Gastrocnemius medialis (tissue), 4 donors: Measurements from ENCODE around the gene RARG. TPM values are rescaled to one million over a fixed set of nuclear protein-coding genes. Genes with fewer than 3 reads are reported as not detected.

Experiments
- ATAC-seq, 2 donors: fragments of 150-250 bp; one replicate each; pipeline ENCODE4 v1.9.1; 2016
- DNase-seq, 2 donors: peaks; one replicate each; pipeline ENCODE4 v3.0.0-alpha.2; 2019
- H3K27ac ChIP-seq, 4 donors: fragments of 200-600 bp; sonication (generic); 1 replicate in 1 of 4; 2 replicates in 3 of 4; pipeline ENCODE4 v1.5.1; 2016 to 2018; ENCODE audit warnings: mild to moderate bottlenecking in 2 of 4, moderate library complexity in 1 of 4
- H3K27me3 ChIP-seq, 3 donors: fragments of 200-600 bp; sonication (generic) in 2 of 3; 1 replicate in 1 of 3; 2 replicates in 2 of 3; pipeline versions ENCODE4 v1.5.1 to v1.6.0; 2016 to 2019; ENCODE audit warnings: mild to moderate bottlenecking in 1 of 3, moderate library complexity in 1 of 3
- H3K36me3 ChIP-seq, 2 donors: fragments of 200-600 bp; sonication (generic) in 1 of 2; one replicate each; pipeline ENCODE4 v1.5.1; 2017 to 2018
- H3K4me1 ChIP-seq, 2 donors: fragments of 200-600 bp; sonication (generic) in 1 of 2; one replicate each; pipeline ENCODE4 v1.5.1; 2016 to 2017; ENCODE audit warnings: mild to moderate bottlenecking in 2 of 2
- H3K4me3 ChIP-seq, 4 donors: fragments of 200-600 bp; sonication (generic) in 3 of 4; 1 replicate in 1 of 4; 2 replicates in 3 of 4; pipeline ENCODE4 v1.5.1; 2016 to 2019; ENCODE audit warnings: mild to moderate bottlenecking in 2 of 4
- H3K9me3 ChIP-seq, 3 donors: fragments of 200-600 bp; sonication (generic) in 2 of 3; 1 replicate in 1 of 3; 2 replicates in 2 of 3; pipeline ENCODE4 v1.5.1; 2016 to 2019
- CTCF ChIP-seq, 5 experiments: fragments of 450-650 bp in 3 of 5; fragments of 200-600 bp in 2 of 5; sonication (generic) in 2 of 5; IDR thresholded peaks in 4 of 5; conservative IDR thresholded peaks in 1 of 5; 1 replicate in 4 of 5; 2 replicates in 1 of 5; pipeline ENCODE4 v1.5.1; 2016 to 2019; ENCODE audit warnings: antibody characterized with exemption in 5 of 5, mild to moderate bottlenecking in 3 of 5, moderate library complexity in 3 of 5
- POLR2A ChIP-seq, 2 donors: fragments of 450-650 bp; IDR thresholded peaks; one replicate each; pipeline ENCODE4 v1.6.1; 2017; ENCODE audit warnings: antibody characterized with exemption in 2 of 2, mild to moderate bottlenecking in 2 of 2, moderate library complexity in 2 of 2
- in situ Hi-C, 4 donors: fragments of 200-750 bp; cut with MboI; loops; one replicate each; pipeline versions ENCODE4 v1.15.0 to v1.8.0; 2017; ENCODE audit warnings: low sequenced_read_pairs in 4 of 4
- intact Hi-C: fragments of 100-400 bp; cut with DNase I; formaldehyde crosslinking; loops from one replicate; pipeline ENCODE4 v1.15.1; 2023; ENCODE audit warnings: low total_unique reads
- total RNA-seq, 4 donors: library from RNA; depleted of rRNA; stranded (reverse); fragments of >200 nt; gene quantifications; one replicate each; pipeline versions ENCODE4 v1.1.0 to v1.2.3, GENCODE V29; 2016

Gene RARG
- total RNA-seq, 4 donors from 2014 or later, result 4.2 to 5.8 (median 4.9) TPM

DNA sequence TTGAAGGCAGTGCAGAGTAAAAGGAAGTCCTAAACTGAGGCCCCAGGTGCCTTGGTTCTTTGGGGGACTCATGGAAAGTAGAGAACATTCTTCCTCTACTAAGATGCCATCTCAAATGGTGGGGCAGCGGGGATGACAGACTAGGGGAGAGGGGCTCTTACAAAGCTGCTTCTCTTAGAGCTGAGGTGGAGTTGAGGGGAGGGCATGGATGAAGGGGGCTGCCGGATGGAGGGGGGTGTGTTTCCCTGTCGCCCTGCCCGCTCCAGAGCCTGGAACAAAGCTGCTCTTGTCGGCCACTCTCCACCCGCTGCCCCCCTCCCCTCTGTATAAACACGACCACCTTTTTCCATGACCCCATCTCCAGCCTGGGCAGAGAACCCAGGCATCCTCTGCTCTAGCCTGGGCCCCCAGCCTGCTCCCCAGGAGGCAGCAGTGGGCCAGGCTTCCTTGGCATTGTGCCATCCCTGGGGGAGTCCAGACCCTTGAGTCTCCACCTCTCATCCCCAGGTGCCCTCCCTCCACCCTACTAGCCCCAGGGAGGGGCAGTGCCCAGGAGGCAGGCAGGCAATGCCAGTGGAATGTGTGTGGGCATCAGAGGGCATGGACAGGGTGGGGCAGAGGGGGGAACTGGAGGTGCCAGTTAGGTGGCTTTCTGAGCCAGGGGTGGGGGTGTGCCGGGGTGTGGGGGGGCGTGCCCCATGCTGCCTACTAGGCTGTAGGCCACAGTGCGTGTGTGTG lies 1.7 kb downstream of the RARG start:
- H3K36me3 ChIP-seq, result no peaks in the 10 kb centered on the region
- ATAC-seq (no peak), DNase-seq (no peak)
- peaks cover 15 to 34% (median 30%) of the 10 kb centered on the region in 3 donors for H3K27me3 ChIP-seq
- H3K4me3 ChIP-seq, result no peak overlapping the region
- H3K9me3 ChIP-seq, result no peaks in the 10 kb centered on the region
- no peak overlapping the region for H3K27ac ChIP-seq
- in situ Hi-C loops (no loop called here), intact Hi-C loops (no loop called here)
- TF ChIP-seq CTCF (IDR thresholded peaks at IDR 0.05 in 4 of 5, conservative IDR thresholded peaks at IDR 0.05 in 1 of 5), result no peak
- no peak for TF ChIP-seq POLR2A (IDR thresholded peaks at IDR 0.05)
- H3K4me1 ChIP-seq, result peaks cover 5 to 21% of the 10 kb centered on the region in 2 donors

- intact Hi-C loops, result no loop called here
- Histone ChIP-seq H3K9me3 (no peaks in the 10 kb centered on the region), H3K36me3 (no peaks in the 10 kb centered on the region), H3K4me3 (no peak overlapping the region), H3K27ac (no peak overlapping the region), H3K27me3 (peaks cover 12 to 29% (median 23%) of the 10 kb centered on the region in 3 donors), H3K4me1 (peaks cover 5 to 21% of the 10 kb centered on the region in 2 donors)
- TF ChIP-seq POLR2A (IDR thresholded peaks at IDR 0.05) (no peak), CTCF (IDR thresholded peaks at IDR 0.05 in 4 of 5, conservative IDR thresholded peaks at IDR 0.05 in 1 of 5) (no peak)
- DNase-seq (no peak), ATAC-seq (no peak)
- in situ Hi-C loops, result no loop called here
These were observed 2.6 kb downstream of the RARG start for GRCh38 chr12:53229454-53229853.

GRCh38 chr12:53227836-53228235 lies 4.2 kb downstream of the RARG start:
- Histone ChIP-seq H3K27me3 (peaks cover 5 to 15% (median 8%) of the 10 kb centered on the region in 3 donors), H3K9me3 (no peaks in the 10 kb centered on the region), H3K4me1 (peaks cover 9 to 19% of the 10 kb centered on the region in 2 donors), H3K4me3 (no peak overlapping the region), H3K27ac (no peak overlapping the region), H3K36me3 (no peaks in the 10 kb centered on the region)
- in situ Hi-C loops (no loop called here), intact Hi-C loops (no loop called here)
- TF ChIP-seq CTCF (IDR thresholded peaks at IDR 0.05 in 4 of 5, conservative IDR thresholded peaks at IDR 0.05 in 1 of 5) (no peak), POLR2A (IDR thresholded peaks at IDR 0.05) (no peak)
- DNase-seq, result no peak
- ATAC-seq, result no peak

DNA sequence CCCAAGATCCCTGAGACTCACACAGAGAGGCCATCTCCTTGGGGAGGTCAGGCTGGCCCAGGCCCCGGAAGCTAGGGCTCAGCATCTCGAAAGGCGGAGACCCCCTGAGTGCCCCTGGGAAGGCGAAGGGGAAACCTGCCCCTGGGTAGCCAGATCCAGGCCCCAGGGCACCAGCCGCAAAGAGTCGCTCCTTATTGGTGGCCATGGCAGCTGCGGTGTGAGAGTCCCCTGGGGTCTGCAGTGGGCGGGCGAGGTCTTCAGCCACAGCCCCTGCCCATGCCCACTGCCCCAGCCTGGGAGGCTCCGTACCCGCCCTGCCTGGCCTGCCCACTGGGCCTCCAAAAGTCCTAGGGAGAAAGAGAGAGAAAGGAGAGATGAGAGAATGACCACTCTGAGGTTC lies 4.7 kb downstream of the RARG start:
- intact Hi-C loops, result no loop called here
- Histone ChIP-seq H3K27me3 (peaks cover 0 to 10% (median 3%) of the 10 kb centered on the region in 3 donors), H3K9me3 (no peaks in the 10 kb centered on the region), H3K4me1 (peaks cover 12 to 18% of the 10 kb centered on the region in 2 donors), H3K36me3 (no peaks in the 10 kb centered on the region), H3K4me3 (no peak overlapping the region), H3K27ac (no peak overlapping the region)
- DNase-seq (no peak), ATAC-seq (no peak)
- TF ChIP-seq CTCF (IDR thresholded peaks at IDR 0.05 in 4 of 5, conservative IDR thresholded peaks at IDR 0.05 in 1 of 5) (no peak), POLR2A (IDR thresholded peaks at IDR 0.05) (no peak)
- in situ Hi-C loops, result no loop called here
